ENCODE measurements around the gene TAF11L9. TPM values are rescaled to one million over a fixed set of nuclear protein-coding genes. Genes with fewer than 3 reads are reported as not detected.
"Not testable (repeated sequence)": the region's sequence is repeated elsewhere in the genome, so short reads cannot be mapped to it uniquely, and the experiment has no call there.

TAF11L9 gene
- total RNA-seq = not detected

DNA sequence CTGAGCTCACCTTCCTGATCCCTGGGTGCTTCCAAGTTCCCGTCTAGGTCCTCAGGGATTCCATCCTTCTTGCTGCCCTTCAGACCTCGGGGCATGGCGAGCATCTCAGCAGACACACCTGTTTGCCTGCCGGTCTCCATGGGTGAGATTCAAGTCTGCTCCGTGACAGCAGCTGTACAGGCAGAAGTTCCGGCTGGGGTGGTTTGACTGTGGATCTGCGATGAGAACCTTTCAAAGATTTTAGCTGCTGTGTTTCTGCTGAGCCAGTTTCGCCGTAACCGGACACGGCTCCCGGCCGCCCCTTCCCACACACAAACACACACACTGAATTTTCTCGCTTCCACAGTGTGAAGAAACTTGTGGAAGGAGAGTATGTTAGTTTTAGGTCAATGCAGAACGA, at the start of gene TAF11L9:
TSS of gene TAF11L9 (minus strand) at position 140 of the 400 bp plus-strand sequence.
- not testable (repeated sequence) for H3K4me3 ChIP-seq (ENCODE audit: low read length in 3 of 3); H3K27ac ChIP-seq (ENCODE audit: low read depth, low read length); H3K27me3 ChIP-seq (ENCODE audit: control insufficient read depth in 3 of 3, insufficient read depth in 3 of 3, low read length in 3 of 3); H3K9ac ChIP-seq (ENCODE audit: low read depth in 1 of 3, low read length in 3 of 3); H3K4me1 ChIP-seq (ENCODE audit: control insufficient read depth in 3 of 3, insufficient read depth in 3 of 3, low read length in 3 of 3); H3K9me3 ChIP-seq (ENCODE audit: control insufficient read depth in 3 of 3, low read length in 3 of 3); H3K36me3 ChIP-seq (ENCODE audit: control insufficient read depth in 3 of 3, insufficient read depth in 3 of 3, low read length in 3 of 3)

DNA sequence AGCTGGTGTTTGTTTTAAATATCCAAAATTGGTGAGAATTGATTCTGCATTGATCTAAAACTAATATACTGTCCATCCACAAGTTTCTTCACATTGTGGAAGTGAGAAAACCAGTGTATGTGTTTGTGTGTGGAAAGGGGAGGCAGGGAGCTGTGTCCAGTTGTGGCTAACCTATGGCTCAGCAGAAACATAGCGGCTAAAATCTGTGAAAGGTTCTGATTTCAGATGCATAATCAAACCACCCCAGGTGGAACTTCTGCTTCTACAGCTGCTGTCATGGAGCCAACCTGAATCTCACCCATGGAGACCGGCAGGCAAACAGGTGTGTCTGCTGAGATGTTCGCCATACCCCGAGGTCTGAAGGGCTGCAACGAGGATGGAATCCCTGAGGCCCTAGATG, 40.0 kb upstream of the TAF11L9 start, which contains the start of gene TAF11L14:
TSS of gene TAF11L14 (plus strand) at position 301 of the 400 bp plus-strand sequence.
- Histone ChIP-seq H3K36me3 (ENCODE audit: control insufficient read depth in 3 of 3, insufficient read depth in 3 of 3, low read length in 3 of 3) (no peaks in the 10 kb centered on the region), H3K4me1 (ENCODE audit: control insufficient read depth in 3 of 3, insufficient read depth in 3 of 3, low read length in 3 of 3) (no peaks in the 10 kb centered on the region), H3K9me3 (ENCODE audit: control insufficient read depth in 3 of 3, low read length in 3 of 3) (no peaks in the 10 kb centered on the region), H3K27ac (ENCODE audit: low read depth, low read length) (no peak within 1 kb of the TSS), H3K4me3 (ENCODE audit: low read length in 3 of 3) (no peak within 1 kb of the TSS), H3K27me3 (ENCODE audit: control insufficient read depth in 3 of 3, insufficient read depth in 3 of 3, low read length in 3 of 3) (no peaks in the 10 kb centered on the region), H3K9ac (ENCODE audit: low read depth in 1 of 3, low read length in 3 of 3) (no peak within 1 kb of the TSS)

DNA sequence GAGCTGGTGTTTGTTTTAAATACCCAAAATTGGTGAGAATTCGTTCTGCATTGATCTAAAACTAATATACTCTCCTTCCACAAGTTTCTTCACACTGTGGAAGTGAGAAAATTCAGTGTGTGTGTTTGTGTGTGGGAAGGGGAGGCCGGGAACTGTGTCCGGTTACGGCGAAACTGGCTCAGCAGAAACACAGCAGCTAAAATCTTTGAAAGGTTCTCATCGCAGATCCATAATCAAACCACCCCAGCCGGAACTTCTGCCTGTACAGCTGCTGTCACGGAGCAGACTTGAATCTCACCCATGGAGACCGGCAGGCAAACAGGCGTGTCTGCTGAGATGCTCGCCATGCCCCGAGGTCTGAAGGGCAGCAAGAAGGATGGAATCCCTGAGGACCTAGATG, 37.6 kb upstream of the TAF11L9 start, which contains the start of gene TAF11L13:
TSS of gene TAF11L13 (plus strand) at position 301 of the 400 bp plus-strand sequence.
- not testable (repeated sequence) for H3K4me1 ChIP-seq (ENCODE audit: control insufficient read depth in 3 of 3, insufficient read depth in 3 of 3, low read length in 3 of 3); H3K27ac ChIP-seq (ENCODE audit: low read depth, low read length); H3K9me3 ChIP-seq (ENCODE audit: control insufficient read depth in 3 of 3, low read length in 3 of 3); H3K36me3 ChIP-seq (ENCODE audit: control insufficient read depth in 3 of 3, insufficient read depth in 3 of 3, low read length in 3 of 3); H3K4me3 ChIP-seq (ENCODE audit: low read length in 3 of 3); H3K27me3 ChIP-seq (ENCODE audit: control insufficient read depth in 3 of 3, insufficient read depth in 3 of 3, low read length in 3 of 3); H3K9ac ChIP-seq (ENCODE audit: low read depth in 1 of 3, low read length in 3 of 3)

DNA sequence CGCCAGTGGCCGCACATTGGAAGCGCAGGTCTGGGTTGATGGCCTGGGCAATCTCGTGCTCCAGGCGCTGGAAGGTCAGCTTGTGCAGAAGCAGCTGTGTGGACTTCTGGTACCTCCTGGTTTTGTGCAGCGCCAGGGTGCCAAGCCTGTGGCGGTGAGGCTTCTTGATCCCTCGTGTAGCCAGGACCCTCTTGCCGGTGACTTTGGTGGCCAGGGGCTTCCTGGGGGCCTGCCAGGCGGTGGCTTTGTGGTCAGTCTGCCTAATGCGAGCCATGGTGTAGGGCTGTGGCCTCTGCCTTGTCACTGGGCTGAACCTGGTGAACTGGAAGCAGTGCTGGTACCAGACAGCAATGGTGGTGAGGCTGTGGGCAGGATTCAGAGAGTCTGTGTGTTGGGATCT, 31.5 kb upstream of the TAF11L9 start:
- Histone ChIP-seq H3K9me3 (ENCODE audit: control insufficient read depth in 3 of 3, low read length in 3 of 3) (no peaks in the 10 kb centered on the region), H3K36me3 (ENCODE audit: control insufficient read depth in 3 of 3, insufficient read depth in 3 of 3, low read length in 3 of 3) (no peaks in the 10 kb centered on the region), H3K4me3 (ENCODE audit: low read length in 3 of 3) (no peak overlapping the region), H3K9ac (ENCODE audit: low read depth in 1 of 3, low read length in 3 of 3) (no peak overlapping the region), H3K27ac (ENCODE audit: low read depth, low read length) (no peak overlapping the region), H3K27me3 (ENCODE audit: control insufficient read depth in 3 of 3, insufficient read depth in 3 of 3, low read length in 3 of 3) (no peaks in the 10 kb centered on the region), H3K4me1 (ENCODE audit: control insufficient read depth in 3 of 3, insufficient read depth in 3 of 3, low read length in 3 of 3) (no peaks in the 10 kb centered on the region)

DNA sequence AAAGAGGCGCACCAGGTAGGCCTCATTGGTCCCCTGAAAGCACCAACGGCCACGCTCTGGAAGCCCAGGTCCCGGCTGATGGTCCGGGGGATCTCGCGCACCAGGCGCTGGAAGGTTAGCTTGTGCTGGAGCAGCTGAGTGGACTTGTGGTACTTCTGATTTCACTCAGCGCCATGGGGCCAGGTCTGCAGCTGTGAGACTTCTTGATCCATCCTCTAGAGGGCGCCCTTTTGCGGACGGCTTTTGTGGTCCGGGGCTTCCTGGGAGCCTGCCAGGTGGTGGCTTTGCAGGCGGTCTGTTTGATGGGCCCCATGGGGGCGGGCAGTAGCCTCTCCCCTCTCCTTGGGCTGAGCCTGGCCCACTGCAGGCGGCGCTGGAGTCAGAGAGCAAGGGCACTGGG, 26.4 kb upstream of the TAF11L9 start:
- Histone ChIP-seq H3K27me3 (ENCODE audit: control insufficient read depth in 3 of 3, insufficient read depth in 3 of 3, low read length in 3 of 3) (no peaks in the 10 kb centered on the region), H3K9ac (ENCODE audit: low read depth in 1 of 3, low read length in 3 of 3) (no peak overlapping the region), H3K9me3 (ENCODE audit: control insufficient read depth in 3 of 3, low read length in 3 of 3) (no peaks in the 10 kb centered on the region), H3K27ac (ENCODE audit: low read depth, low read length) (no peak overlapping the region), H3K4me1 (ENCODE audit: control insufficient read depth in 3 of 3, insufficient read depth in 3 of 3, low read length in 3 of 3) (no peaks in the 10 kb centered on the region), H3K36me3 (ENCODE audit: control insufficient read depth in 3 of 3, insufficient read depth in 3 of 3, low read length in 3 of 3) (no peaks in the 10 kb centered on the region), H3K4me3 (ENCODE audit: low read length in 3 of 3) (no peak overlapping the region)

DNA sequence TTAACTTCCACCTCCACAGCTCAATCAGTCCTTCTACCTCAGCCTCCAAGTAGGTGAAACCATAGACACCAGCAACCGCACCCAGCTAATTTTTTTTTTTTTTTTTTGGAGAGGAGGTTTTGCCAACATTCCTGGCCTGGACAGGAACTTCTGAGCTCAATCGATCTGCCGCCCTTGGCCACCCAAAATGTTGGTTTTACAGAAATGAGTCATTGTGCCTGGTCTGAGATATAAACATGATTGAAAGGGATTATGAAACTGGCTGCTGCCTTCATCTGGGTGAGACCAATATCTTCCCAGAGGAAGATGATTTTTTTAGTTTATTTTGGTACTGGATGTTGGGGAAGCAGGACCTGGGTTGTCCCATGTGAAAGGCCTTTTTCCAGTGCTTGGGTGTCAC, 25.2 kb upstream of the TAF11L9 start:
- Histone ChIP-seq H3K27me3 (ENCODE audit: control insufficient read depth in 3 of 3, insufficient read depth in 3 of 3, low read length in 3 of 3) (no peaks in the 10 kb centered on the region), H3K36me3 (ENCODE audit: control insufficient read depth in 3 of 3, insufficient read depth in 3 of 3, low read length in 3 of 3) (no peaks in the 10 kb centered on the region), H3K27ac (ENCODE audit: low read depth, low read length) (no peak overlapping the region), H3K9me3 (ENCODE audit: control insufficient read depth in 3 of 3, low read length in 3 of 3) (no peaks in the 10 kb centered on the region), H3K4me1 (ENCODE audit: control insufficient read depth in 3 of 3, insufficient read depth in 3 of 3, low read length in 3 of 3) (no peaks in the 10 kb centered on the region), H3K9ac (ENCODE audit: low read depth in 1 of 3, low read length in 3 of 3) (no peak overlapping the region), H3K4me3 (ENCODE audit: low read length in 3 of 3) (no peak overlapping the region)

DNA sequence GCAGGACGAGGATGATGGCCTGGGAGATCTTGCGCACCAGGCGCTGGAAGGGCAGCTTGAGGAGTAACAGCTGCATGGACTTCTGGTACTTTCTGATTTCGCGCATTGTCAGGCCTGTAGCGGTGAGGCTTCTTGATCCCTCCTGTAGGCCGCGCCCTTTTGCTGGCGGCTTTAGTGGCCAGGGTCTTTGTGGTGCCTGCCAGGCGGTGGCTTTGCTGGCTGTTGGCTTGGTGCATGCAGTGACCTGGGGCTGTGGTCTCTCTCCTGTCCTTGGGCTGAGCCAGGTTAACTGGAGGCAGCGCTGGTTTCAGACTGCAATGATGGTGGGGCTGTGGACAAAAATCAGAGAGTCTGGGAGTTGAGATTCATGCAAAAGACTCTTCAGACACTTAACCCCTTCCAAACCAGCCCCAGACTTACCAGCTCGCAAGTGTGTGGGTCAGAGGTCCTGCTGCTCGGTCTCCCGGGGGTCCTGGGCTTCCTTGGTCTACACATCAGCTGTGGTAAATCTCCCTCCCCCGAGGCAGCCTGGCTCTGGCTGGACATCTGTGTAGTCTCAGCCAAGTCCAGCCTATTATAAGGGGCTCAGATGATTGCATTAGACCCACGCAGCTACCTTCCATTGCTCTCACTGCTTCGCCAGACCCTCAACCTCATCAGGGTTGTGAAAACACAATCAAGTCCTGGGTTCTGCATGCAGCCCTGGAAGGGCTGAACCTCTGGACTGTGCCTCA, 20.8 kb upstream of the TAF11L9 start:
- Histone ChIP-seq H3K9ac (ENCODE audit: low read depth in 1 of 3, low read length in 3 of 3) (no peak overlapping the region), H3K36me3 (ENCODE audit: control insufficient read depth in 3 of 3, insufficient read depth in 3 of 3, low read length in 3 of 3) (no peaks in the 10 kb centered on the region), H3K4me1 (ENCODE audit: control insufficient read depth in 3 of 3, insufficient read depth in 3 of 3, low read length in 3 of 3) (no peaks in the 10 kb centered on the region), H3K9me3 (ENCODE audit: control insufficient read depth in 3 of 3, low read length in 3 of 3) (no peaks in the 10 kb centered on the region), H3K27ac (ENCODE audit: low read depth, low read length) (no peak overlapping the region), H3K4me3 (ENCODE audit: low read length in 3 of 3) (no peak overlapping the region), H3K27me3 (ENCODE audit: control insufficient read depth in 3 of 3, insufficient read depth in 3 of 3, low read length in 3 of 3) (no peaks in the 10 kb centered on the region)

DNA sequence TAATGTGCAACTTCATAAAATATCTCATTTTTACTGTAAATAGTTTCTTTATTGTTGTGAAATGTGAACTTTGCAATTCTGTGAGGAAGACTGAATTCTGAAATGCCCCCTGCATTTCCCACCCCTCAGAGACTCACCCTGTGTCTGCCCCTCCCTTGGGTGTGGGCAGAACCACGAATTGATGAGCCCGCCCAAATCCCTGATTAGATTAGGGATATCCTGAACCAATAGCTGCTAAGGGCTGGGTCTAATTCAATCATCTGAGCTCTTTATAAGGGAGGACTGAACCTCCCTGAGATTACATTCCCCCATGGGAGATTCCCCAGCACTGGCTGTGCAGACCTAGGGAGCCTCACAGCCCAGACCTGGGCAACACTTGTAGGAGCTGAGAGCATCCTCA, 15.9 kb upstream of the TAF11L9 start, which contains the start of gene TAF11L12:
TSS of gene TAF11L12 (plus strand) at position 301 of the 400 bp plus-strand sequence.
- not testable (repeated sequence) for H3K36me3 ChIP-seq (ENCODE audit: control insufficient read depth in 3 of 3, insufficient read depth in 3 of 3, low read length in 3 of 3); H3K4me3 ChIP-seq (ENCODE audit: low read length in 3 of 3); H3K4me1 ChIP-seq (ENCODE audit: control insufficient read depth in 3 of 3, insufficient read depth in 3 of 3, low read length in 3 of 3); H3K9ac ChIP-seq (ENCODE audit: low read depth in 1 of 3, low read length in 3 of 3); H3K27ac ChIP-seq (ENCODE audit: low read depth, low read length); H3K27me3 ChIP-seq (ENCODE audit: control insufficient read depth in 3 of 3, insufficient read depth in 3 of 3, low read length in 3 of 3); H3K9me3 ChIP-seq (ENCODE audit: control insufficient read depth in 3 of 3, low read length in 3 of 3)

DNA sequence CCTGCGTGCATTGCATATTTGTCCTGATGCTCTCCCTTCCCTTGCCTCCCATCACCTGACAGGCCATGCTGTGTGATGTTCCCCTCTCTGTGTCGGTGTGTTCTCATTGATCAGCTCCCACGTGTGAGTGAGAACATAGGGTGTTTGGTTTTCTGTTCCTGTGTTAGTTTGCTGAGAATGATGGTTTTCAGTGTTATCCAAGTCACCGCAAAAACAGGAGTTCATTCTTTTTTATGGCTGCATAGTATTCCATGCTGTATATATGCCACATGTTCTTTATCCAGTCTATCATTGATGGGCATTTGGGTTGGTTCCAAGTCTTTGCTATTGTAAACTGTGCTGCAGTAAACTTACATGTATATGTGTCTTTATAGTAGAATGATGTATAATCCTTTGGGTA, 13.3 kb upstream of the TAF11L9 start:
- not testable (repeated sequence) for H3K4me1 ChIP-seq (ENCODE audit: control insufficient read depth in 3 of 3, insufficient read depth in 3 of 3, low read length in 3 of 3); H3K27me3 ChIP-seq (ENCODE audit: control insufficient read depth in 3 of 3, insufficient read depth in 3 of 3, low read length in 3 of 3); H3K9me3 ChIP-seq (ENCODE audit: control insufficient read depth in 3 of 3, low read length in 3 of 3); H3K9ac ChIP-seq (ENCODE audit: low read depth in 1 of 3, low read length in 3 of 3); H3K27ac ChIP-seq (ENCODE audit: low read depth, low read length); H3K36me3 ChIP-seq (ENCODE audit: control insufficient read depth in 3 of 3, insufficient read depth in 3 of 3, low read length in 3 of 3); H3K4me3 ChIP-seq (ENCODE audit: low read length in 3 of 3)

DNA sequence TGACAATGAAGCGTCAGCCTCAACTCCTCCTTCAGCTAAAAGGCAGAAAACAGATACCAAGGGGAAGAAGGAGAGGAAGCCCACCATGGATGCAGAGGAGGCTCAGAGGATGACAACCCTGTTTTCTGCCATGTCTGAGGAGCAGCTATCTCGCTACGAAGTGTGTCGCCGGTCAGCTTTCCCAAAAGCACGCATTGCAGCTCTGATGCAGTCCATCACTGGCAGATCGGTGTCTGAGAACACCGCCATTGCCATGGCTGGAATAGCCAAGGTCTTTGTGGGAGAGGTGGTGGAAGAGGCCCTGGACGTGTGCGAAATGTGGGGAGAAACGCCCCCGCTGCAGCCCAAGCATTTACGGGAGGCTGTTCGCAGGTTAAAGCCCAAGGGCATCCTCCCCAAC, 10.8 kb upstream of the TAF11L9 start:
- Histone ChIP-seq H3K36me3 (ENCODE audit: control insufficient read depth in 3 of 3, insufficient read depth in 3 of 3, low read length in 3 of 3) (no peaks in the 10 kb centered on the region), H3K9me3 (ENCODE audit: control insufficient read depth in 3 of 3, low read length in 3 of 3) (peaks cover 0 to 2% (median 0%) of the 10 kb centered on the region in 3 donors), H3K27me3 (ENCODE audit: control insufficient read depth in 3 of 3, insufficient read depth in 3 of 3, low read length in 3 of 3) (no peaks in the 10 kb centered on the region), H3K27ac (ENCODE audit: low read depth, low read length) (no peak overlapping the region), H3K4me3 (ENCODE audit: low read length in 3 of 3) (no peak overlapping the region), H3K9ac (ENCODE audit: low read depth in 1 of 3, low read length in 3 of 3) (no peak overlapping the region), H3K4me1 (ENCODE audit: control insufficient read depth in 3 of 3, insufficient read depth in 3 of 3, low read length in 3 of 3) (no peaks in the 10 kb centered on the region)
